ENCODE measurements around the gene TOMM70.

DNA sequence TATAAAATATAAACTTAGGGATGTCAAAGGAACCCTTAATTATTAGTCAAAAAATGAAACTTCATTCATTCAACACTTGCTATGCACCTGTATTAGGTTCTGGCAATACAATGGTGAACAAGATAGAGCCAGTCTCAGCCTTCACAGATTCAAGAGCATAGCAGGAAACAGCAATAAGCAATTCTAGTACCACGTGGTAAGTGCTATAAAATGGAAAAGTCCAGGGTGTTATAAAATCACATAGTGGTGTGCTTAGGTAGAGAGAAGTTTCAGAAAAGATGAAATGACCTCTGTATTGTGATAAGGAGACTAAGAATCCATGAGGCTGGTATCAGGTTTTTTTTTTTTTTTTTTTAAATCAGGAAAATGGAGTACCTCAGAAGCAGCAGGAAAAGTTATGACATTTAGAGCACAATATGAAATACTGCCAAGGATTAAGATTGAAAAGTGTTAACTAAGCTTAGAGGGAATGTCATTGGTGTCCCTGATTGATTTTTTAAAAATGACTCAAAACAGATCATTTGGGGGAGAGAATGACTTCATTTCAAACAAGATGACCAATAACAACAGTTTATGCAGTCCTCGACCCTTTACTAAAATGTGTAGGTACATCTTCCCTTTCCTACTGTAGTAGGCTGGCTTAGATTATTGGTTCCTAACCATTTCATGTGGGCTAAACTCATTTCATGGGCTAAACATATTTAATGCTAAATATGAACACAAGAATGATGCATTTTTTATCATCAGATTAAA, 5.0 kb downstream of the TOMM70 start:
- TF ChIP-seq, protein P1, sequence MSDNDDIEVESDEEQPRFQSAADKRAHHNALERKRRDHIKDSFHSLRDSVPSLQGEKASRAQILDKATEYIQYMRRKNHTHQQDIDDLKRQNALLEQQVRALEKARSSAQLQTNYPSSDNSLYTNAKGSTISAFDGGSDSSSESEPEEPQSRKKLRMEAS (IDR thresholded peaks at IDR 0.05; ENCODE audit: low read depth, low read length): no peak
- TF ChIP-seq YY1 (IDR thresholded peaks at IDR 0.05; ENCODE audit: low read depth, low read length) (no peak), TARDBP (IDR thresholded peaks at IDR 0.05; ENCODE audit: borderline replicate concordance) (no peak), ZSCAN29 (IDR thresholded peaks at IDR 0.05) (no peak), ZNF207 (IDR thresholded peaks at IDR 0.05; ENCODE audit: borderline replicate concordance) (no peak), RELA (IDR thresholded peaks at IDR 0.05; ENCODE audit: borderline replicate concordance, partially characterized antibody) (no peak), CHD1 (IDR thresholded peaks at IDR 0.05; ENCODE audit: low read depth, low read length) (no peak)
- TF ChIP-seq, protein P2, sequence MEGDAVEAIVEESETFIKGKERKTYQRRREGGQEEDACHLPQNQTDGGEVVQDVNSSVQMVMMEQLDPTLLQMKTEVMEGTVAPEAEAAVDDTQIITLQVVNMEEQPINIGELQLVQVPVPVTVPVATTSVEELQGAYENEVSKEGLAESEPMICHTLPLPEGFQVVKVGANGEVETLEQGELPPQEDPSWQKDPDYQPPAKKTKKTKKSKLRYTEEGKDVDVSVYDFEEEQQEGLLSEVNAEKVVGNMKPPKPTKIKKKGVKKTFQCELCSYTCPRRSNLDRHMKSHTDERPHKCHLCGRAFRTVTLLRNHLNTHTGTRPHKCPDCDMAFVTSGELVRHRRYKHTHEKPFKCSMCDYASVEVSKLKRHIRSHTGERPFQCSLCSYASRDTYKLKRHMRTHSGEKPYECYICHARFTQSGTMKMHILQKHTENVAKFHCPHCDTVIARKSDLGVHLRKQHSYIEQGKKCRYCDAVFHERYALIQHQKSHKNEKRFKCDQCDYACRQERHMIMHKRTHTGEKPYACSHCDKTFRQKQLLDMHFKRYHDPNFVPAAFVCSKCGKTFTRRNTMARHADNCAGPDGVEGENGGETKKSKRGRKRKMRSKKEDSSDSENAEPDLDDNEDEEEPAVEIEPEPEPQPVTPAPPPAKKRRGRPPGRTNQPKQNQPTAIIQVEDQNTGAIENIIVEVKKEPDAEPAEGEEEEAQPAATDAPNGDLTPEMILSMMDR (IDR thresholded peaks at IDR 0.05 in 2 of 3, conservative IDR thresholded peaks at IDR 0.05 in 1 of 3; ENCODE audit: control insufficient read depth in 2 of 3, extremely low read depth in 1 of 3, insufficient read depth in 1 of 3, low read depth in 3 of 3, low read length in 3 of 3): no peak
